H1 (cell line): ENCODE data around the gene FAIM2. TPM values are rescaled to one million over a fixed set of nuclear protein-coding genes. Genes with fewer than 3 reads are reported as not detected.

Experiments used
- BCL11A ChIP-seq, 2 experiments: IDR thresholded peaks; one replicate each; pipeline ENCODE4 v1.6.1; 2011; ENCODE audit warnings: low read depth in 2 of 2, low read length in 2 of 2, mild to moderate bottlenecking in 2 of 2
- CHD7 ChIP-seq: fragments of 300-600 bp; sonication (generic); IDR thresholded peaks from 2 replicates; pipeline ENCODE4 v1.7.1; 2012; ENCODE audit warnings: low read length, moderate library complexity, mild to moderate bottlenecking, inconsistent platforms; ENCODE audit not compliant: insufficient replicate concordance
- FOSL1 ChIP-seq: IDR thresholded peaks from 2 replicates; pipeline ENCODE4 v1.6.1; 2011; ENCODE audit warnings: mild to moderate bottlenecking, low read depth, low read length, moderate library complexity; ENCODE audit not compliant: insufficient read depth
- RNF2 ChIP-seq: fragments of 200-900, 300-1000 bp; sonication (generic); IDR thresholded peaks from 2 replicates; pipeline ENCODE4 v1.7.1; 2016; ENCODE audit warnings: borderline replicate concordance, low read depth, mild to moderate bottlenecking, antibody characterized with exemption, low read length; ENCODE audit not compliant: poor library complexity, severe bottlenecking; ENCODE audit errors: missing control alignments
- RXRA ChIP-seq: IDR thresholded peaks from 2 replicates; pipeline ENCODE4 v1.6.1; 2011; ENCODE audit warnings: low read depth, mild to moderate bottlenecking, low read length, moderate library complexity; ENCODE audit not compliant: insufficient read depth
- SIRT6 ChIP-seq: IDR thresholded peaks from one replicate; pipeline ENCODE4 v1.7.1; 2012; ENCODE audit warnings: low read length, inconsistent platforms
- SRF ChIP-seq: IDR thresholded peaks from 2 replicates; pipeline ENCODE4 v1.6.1; 2011; ENCODE audit warnings: mild to moderate bottlenecking, low read depth, low read length, moderate library complexity
- TCF12 ChIP-seq: IDR thresholded peaks from 2 replicates; pipeline ENCODE4 v1.6.1; 2011; ENCODE audit warnings: low read depth, mild to moderate bottlenecking, low read length
- ZNF274 ChIP-seq: IDR thresholded peaks from 2 replicates; pipeline ENCODE4 v1.7.0; 2012; ENCODE audit warnings: low read length, borderline replicate concordance; ENCODE audit errors: extremely low read depth
- polyA plus RNA-seq, 7 experiments: library from polyadenylated mRNA; depleted of rRNA in 3 of 7; stranded (reverse) in 5 of 7; unstranded in 2 of 7; fragments of >200 nt in 5 of 7; fragments of 200-250 nt in 2 of 7; gene quantifications; 1 replicate in 5 of 7; 2 replicates in 1 of 7; 4 replicates in 1 of 7; pipeline versions ENCODE4 v1.2.1 to v1.2.3, GENCODE V29; 2011 to 2013; ENCODE audit warnings: missing spikeins in 2 of 7, mixed read lengths in 2 of 7
- total RNA-seq: library from RNA; stranded (reverse); fragmentation: NEBNext Ultra II Directional; extraction: Animal tissue kit (Norgen Biotek cat#: 25700); gene quantifications from 2 replicates; pipeline ENCODE4 v1.2.1, GENCODE V29; 2021

Gene FAIM2
- total and polyA plus RNA-seq, 2 of the 8 experiments (the other 6 are each of a cell fraction or from before 2014, with no cell fraction given), result 0.89 to 1.3 TPM

GRCh38 chr12:49952391-49953055, 48.8 kb upstream of the FAIM2 start (continued):
- TF ChIP-seq FOSL1 (no peak), ZNF274 (no peak), SIRT6 (no peak), RXRA (no peak), RNF2 (no peak), BCL11A (IDR thresholded peaks at IDR 0.05; ENCODE audit: low read depth in 2 of 2, low read length in 2 of 2) (no peak), TCF12 (no peak), SRF (no peak), CHD7 (no peak)
- TF ChIP-seq, all 59 proteins: peak for 0
